IPS-NIHi11 (cell line): ENCODE data around the gene WDR20.

ENCODE experiments used
- DNase-seq: peaks from one replicate; pipeline ENCODE4 v3.0.0; 2012; ENCODE audit warnings: mixed read lengths, low spot score

Gene WDR20

GRCh38 chr14:102197317-102197853 lies 57.7 kb downstream of the WDR20 start:
- no peak for DNase-seq

DNA sequence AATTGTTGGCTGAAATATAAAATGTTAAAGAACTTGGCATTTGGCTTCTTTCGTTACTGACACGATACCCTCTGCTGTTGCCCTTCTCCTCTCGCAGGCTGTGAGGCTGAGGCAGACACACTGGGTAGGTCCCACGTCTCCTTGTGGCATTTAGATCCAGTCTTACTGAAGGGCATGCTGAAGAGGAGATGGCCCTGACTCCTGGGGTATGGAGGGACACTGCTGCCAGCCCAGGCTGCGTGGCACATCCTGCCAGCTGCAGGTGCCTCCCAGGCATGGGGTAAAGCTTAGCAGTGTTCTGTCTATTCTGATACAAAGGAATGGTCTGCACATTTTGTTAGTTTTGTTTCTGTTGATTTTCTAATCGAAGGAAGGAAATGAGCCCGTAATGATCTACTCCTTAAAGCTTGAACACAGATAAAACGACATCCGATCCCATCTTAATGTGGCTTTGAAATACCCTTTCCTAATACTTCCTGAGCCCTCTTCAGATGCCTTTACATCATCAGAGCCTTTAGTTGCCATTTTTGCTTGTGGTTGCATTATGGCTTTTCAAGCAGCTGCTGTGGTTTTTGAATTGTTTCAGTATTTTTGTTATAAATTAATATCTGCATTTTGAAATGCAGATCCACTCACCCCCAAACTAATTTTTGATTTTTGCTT lies 61.1 kb downstream of the WDR20 start:
- DNase-seq: no peak

DNA sequence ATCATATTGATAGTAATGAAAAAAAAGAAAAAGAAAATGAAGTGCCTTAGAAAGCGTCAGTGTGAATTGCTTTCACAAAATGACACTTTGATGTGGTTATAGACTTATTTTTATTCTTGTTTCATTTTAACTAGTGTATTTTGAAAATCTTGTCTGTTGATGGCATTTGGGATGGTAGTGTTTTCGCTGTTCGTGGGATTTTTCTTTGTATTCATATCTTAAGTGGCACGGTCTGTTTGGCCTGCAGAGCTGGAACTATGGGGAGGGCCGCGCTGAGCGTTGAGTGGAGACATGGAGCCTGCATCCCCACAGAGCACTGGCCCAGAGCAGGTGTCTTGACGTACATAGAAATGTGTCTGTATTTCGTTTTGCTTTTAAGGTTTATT lies 61.6 kb downstream of the WDR20 start:
- DNase-seq: no peak

DNA sequence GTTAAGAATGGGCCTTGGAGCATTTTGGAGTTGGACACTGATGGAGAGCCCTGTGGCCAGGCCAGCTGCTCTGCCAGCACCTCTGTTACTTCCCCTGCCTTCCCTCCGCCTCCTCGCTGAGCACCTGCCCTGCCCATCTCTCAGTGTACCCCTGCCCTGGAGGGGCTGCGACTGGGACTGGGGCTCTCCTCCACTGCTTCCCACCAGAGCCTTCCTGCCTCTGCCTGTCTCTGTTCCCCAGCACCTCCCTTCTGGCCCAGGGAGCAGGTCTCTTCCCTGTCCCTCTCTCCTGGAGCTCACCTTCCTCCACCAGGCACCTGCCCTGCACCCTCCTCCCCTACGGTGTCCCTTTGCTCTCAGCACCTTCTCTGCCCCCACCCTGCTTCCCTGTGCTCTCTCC lies 62.1 kb downstream of the WDR20 start:
- no peak for DNase-seq

- no peak for DNase-seq
These were observed 63.2 kb downstream of the WDR20 start for GRCh38 chr14:102202944-102203343.

- DNase-seq: no peak
These were observed 63.7 kb downstream of the WDR20 start for GRCh38 chr14:102203382-102203781.

- DNase-seq: no peak
These were observed 65.9 kb downstream of the WDR20 start for GRCh38 chr14:102205560-102205959.

DNA sequence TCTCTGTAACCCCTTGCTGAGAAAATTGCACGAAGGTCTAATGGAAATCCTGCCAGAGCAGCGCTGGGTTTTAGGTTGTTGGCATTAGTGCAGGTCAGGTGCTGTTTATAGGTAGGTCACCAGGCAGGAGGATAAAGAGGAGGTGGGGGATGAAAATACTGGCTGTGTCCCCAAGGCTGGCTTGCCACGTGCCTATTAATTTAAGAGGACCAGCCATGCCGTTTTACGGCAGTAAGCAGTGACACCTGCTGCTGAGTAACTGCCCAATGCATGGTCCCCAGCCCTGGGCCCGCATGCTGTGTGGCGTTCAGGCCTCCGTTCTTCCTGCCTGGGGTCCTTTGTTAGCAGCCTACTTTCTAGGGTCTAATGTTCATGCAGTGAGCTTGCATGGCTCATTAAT lies 67.2 kb downstream of the WDR20 start:
- DNase-seq: no peak

DNA sequence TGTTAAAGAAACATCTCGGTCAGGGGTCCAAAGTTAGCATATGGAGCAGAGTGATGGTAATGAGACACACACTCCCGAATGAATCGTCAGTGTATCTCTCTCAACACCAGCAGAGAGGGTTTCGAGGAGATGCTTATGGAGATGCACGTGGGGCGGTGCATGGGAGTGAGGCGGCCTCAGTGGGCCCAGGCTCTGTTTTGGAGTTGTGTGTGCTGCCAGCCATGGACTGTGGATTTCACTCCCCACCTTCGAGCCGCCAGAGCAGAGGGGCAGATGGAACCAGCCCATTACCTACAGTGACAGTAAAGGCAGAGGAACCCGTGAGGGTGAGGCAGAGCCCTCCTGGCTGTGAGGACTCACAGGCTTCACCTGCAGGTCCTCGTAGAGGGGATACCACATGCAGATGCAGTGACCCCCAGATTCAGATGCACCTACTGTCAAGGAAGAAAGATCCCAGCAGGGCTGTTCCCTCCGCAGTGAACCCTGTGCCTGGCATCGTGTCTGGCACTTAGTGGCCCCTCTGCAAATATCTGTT lies 68.2 kb downstream of the WDR20 start:
- DNase-seq: no peak

GRCh38 chr14:102208741-102209140 lies 69.0 kb downstream of the WDR20 start:
- DNase-seq: no peak

DNA sequence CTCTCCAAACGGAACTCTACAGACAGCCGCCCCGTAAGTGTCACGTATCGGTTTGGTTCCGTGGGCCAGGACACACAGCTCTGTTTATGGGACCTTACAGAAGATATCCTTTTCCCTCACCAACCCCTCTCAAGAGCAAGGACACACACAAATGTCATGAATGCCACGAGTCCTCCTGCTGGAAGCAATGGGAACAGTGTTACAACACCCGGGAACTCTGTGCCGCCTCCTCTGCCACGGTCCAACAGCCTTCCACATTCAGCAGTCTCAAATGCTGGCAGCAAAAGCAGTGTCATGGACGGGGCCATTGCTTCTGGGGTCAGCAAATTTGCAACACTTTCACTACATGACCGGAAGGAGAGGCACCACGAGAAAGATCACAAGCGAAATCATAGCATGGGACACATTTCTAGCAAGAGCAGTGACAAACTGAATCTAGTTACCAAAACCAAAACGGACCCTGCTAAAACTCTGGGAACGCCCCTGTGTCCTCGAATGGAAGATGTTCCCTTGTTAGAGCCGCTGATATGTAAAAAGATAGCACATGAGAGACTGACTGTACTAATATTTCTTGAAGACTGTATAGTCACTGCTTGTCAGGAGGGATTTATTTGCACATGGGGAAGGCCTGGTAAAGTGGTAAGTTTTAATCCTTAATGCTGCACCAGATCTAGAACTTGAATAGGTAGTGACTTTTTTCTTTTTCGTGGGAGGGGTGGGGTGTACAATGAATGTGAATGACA lies 69.7 kb downstream of the WDR20 start:
- no peak for DNase-seq

DNA sequence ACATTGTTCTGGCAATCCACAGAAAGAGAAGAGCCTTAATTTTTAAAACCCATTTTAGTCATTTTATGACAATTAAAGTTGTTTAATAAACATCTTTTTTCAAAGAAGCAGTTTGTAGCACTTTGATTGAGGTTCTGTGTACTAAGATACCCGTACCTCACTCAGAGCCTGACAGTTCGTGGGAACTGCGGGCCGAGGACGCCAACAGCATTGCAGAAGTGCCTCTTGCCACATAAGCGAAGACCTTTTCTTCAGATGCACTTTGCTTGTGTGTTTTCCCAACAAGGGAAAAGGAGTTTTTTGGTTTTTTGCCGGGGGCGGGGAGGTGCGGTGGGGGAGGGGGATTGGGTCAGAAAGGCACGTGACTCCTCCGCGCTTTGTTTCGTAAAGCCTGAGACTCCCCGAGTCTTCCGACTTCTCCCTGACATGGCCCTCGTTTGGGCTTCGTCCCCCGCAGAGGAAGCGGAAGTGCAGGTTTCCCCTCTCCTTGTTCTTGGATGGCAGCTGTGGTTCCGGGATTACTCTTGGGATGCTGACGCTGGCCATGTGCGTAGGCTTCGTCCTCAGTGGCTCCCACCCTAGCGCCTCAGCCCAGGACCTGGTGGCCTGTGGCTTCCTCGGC lies 70.8 kb downstream of the WDR20 start:
- DNase-seq: no peak

GRCh38 chr14:102211240-102211639 lies 71.5 kb downstream of the WDR20 start:
- DNase-seq: no peak

DNA sequence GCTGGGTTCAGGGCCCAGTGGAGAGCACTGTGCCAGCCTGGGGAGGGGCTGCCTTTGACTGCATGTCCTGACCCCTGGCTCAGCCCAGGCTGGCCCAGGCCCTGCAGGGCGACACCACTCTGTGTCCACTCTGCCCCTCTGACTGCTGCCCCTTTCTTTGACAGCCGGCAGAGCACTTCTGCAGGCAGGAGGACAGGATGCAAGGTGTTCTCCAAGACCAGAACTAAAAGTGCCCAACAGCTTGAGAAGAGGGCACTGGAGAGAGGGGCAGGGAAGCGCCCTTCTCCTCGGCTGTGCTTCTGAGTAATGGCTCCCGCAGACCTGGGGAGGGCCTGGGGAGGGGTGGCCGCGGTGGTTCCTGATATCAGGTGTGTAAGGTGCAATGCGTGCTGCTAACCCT lies 72.7 kb downstream of the WDR20 start:
- no peak for DNase-seq

DNA sequence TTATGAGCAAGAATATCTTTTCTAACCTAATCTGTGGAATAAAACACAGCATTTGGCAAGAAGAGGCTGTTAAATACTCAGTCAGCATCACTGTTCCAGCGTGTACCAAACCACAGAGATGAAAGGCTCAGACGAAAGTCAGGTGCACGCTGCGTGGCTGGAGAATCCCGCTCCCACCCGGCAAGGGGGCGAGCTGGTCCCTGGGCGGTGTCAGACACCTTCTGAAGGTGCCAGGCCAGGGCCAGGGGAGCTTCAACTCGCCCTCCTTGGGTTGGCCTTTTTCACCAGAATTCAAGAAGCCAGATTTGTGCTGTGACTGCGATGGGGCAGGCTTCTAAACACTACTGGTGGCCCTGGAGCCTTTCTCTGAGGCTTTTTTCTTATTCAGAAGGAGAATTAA lies 73.1 kb downstream of the WDR20 start:
- DNase-seq: no peak

DNA sequence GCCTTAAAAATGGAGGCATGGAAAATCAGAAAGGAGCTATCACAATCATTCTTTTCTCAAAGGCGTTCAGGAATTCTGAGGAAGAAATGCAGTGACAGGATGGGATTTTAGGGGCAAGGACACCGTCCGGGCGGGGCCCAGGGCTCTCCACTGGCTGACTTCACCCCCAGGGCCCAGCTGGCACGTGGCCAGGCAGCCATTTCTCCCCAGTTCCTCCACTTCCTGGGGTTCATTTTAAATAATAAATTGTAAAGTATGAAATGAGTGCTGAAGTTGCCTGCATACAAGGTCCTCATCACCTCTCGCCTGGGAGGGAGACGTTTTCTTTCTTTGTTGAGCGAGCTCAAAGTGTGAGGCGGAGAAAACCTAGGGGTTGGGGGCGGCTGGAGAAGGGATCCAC lies 73.8 kb downstream of the WDR20 start:
- no peak for DNase-seq

GRCh38 chr14:102213984-102214658 lies 74.4 kb downstream of the WDR20 start:
- DNase-seq: no peak

DNA sequence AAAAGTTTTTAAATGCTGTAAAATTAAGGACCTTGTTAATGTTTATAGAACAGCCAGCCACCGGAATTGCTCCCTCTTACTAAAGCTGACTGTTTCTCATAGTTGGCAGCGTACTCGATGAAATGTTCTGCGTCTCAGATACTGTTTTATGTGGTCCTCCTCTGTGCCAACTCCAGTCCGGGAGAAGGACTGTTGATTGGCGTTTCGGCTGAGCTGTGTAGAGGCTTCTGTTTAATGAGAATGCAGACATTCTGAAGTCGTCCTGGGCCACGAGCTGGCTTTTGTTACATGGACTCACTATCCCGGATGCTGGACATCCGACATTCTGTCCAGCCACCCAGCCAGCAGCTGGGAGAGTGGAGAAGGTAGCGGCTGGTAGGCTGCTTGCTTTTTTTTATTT lies 75.4 kb downstream of the WDR20 start:
- no peak for DNase-seq

DNA sequence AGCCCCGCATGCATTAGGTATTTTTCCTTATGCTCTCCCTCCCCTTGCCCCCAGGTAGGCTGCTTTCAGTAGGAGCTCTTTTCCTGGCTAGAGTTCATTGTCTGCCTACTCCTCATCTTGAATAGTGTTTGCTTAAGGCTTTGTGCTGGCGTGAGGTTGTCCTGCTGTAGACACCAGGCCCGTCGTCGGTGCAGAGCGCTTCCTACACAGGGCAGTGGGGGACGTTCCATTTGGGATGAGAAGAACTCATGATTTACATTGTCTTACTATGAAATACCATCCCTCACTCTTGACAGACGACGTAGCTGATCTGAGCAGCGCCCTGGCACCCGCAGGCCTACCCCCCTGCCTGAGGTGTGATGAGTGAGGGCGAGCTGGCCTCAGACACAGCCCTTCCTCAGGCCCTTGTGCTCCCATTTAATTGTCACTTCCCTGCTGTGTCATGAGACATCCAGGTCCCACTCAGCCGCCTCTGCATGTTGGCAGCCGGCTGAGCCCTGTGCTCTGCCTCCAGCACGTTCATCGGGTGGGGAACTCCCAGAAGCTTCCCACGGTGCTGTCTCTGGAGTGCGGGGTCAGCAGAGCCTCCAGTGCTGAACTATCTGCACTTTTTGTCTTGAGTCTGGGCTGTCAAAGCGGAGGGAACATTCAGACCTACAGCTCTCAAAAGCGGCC lies 76.0 kb downstream of the WDR20 start:
- no peak for DNase-seq

DNA sequence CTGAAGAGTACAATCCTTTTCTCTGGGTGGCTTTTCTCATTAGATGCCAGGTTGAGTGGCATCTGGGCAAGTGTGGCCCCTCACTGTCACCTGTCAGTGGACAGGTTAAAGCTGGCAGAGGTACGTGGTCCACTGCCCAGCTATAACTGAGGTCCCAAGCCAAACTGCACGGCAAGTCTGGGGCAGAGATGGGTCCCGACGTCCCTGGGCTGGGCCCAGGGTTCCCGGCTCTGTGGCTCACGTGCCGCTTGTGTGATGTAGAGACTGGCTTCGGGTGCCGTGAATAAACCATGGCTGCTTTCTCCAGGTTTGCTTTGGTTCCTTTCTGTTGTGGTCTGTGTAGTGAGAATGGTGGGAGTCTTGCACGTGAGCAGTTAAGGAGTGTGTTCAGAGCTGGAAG lies 77.7 kb downstream of the WDR20 start:
- DNase-seq: no peak

GRCh38 chr14:102217987-102218421 lies 78.3 kb downstream of the WDR20 start:
- no peak for DNase-seq

- DNase-seq: no peak
These were observed 79.0 kb downstream of the WDR20 start for GRCh38 chr14:102218688-102219087.
